SK-N-SH treated with all-trans-retinoic acid at 6 μM for 48 hours (cell line): Measurements from ENCODE around the gene DTX1.

ENCODE experiments used
- ATAC-seq: fragments of 200-7000 bp; cut with Tn5 transposase; 3 replicates; pipeline ENCODE4 v1.9.1; 2020; ENCODE audit warnings: mild to moderate bottlenecking, moderate library complexity
- ARNTL ChIP-seq: fragments of 450-650 bp; formaldehyde crosslinking; IDR thresholded peaks from 2 replicates; pipeline ENCODE4 v1.5.0; 2020; ENCODE audit warnings: low read depth, mild to moderate bottlenecking, moderate library complexity, borderline replicate concordance
- BACH2 ChIP-seq: fragments of 250-450 bp; sonication (Bioruptor Pico); IDR thresholded peaks from 2 replicates; pipeline ENCODE4 v1.9.0; 2021; ENCODE audit warnings: mild to moderate bottlenecking, borderline replicate concordance
- CREB5 ChIP-seq: fragments of 250-450 bp; sonication (Bioruptor Pico); IDR thresholded peaks from 2 replicates; pipeline ENCODE4 v1.5.1; 2020; ENCODE audit warnings: low read depth, mild to moderate bottlenecking, moderate library complexity
- CSDC2 ChIP-seq: fragments of 250-450 bp; sonication (Bioruptor Pico); IDR thresholded peaks from 2 replicates; pipeline ENCODE4 v1.5.0; 2020; ENCODE audit warnings: mild to moderate bottlenecking, moderate library complexity
- CSRNP3 ChIP-seq: fragments of 250-450 bp; sonication (Bioruptor Pico); IDR thresholded peaks from 2 replicates; pipeline ENCODE4 v1.5.1; 2021; ENCODE audit warnings: mild to moderate bottlenecking, moderate library complexity
- ESRRG ChIP-seq: fragments of 250-450 bp; sonication (Bioruptor Pico); IDR thresholded peaks from 2 replicates; pipeline ENCODE4 v1.6.1; 2021; ENCODE audit warnings: mild to moderate bottlenecking
- GLIS3 ChIP-seq: fragments of 250-450 bp; sonication (Bioruptor Pico); IDR thresholded peaks from 2 replicates; pipeline ENCODE4 v1.5.0; 2020; ENCODE audit warnings: mild to moderate bottlenecking, moderate library complexity
- ISL1 ChIP-seq: fragments of 250-450 bp; sonication (Bioruptor Pico); IDR thresholded peaks from 2 replicates; pipeline ENCODE4 v2.1.2; 2022; ENCODE audit warnings: mild to moderate bottlenecking, moderate library complexity
- OSR1 ChIP-seq: fragments of 250-450 bp; sonication (Bioruptor Pico); IDR thresholded peaks from 2 replicates; pipeline ENCODE4 v1.8.0; 2022; ENCODE audit warnings: moderate library complexity, mild to moderate bottlenecking, inconsistent platforms
- PATZ1 ChIP-seq: fragments of 250-450 bp; sonication (Bioruptor Pico); IDR thresholded peaks from 2 replicates; pipeline ENCODE4 v1.8.0; 2020; ENCODE audit warnings: mild to moderate bottlenecking, moderate library complexity, borderline replicate concordance
- POU6F1 ChIP-seq: fragments of 250-450 bp; sonication (Bioruptor Pico); IDR thresholded peaks from 2 replicates; pipeline ENCODE4 v1.8.0; 2021; ENCODE audit warnings: low read depth, mild to moderate bottlenecking, moderate library complexity, borderline replicate concordance
- PPARA ChIP-seq: fragments of 250-450 bp; sonication (Bioruptor Pico); IDR thresholded peaks from 2 replicates; pipeline ENCODE4 v1.5.0; 2020; ENCODE audit warnings: mild to moderate bottlenecking, borderline replicate concordance
- RARB ChIP-seq: fragments of 250-450 bp; sonication (Bioruptor Pico); IDR thresholded peaks from 2 replicates; pipeline ENCODE4 v1.8.0; 2021; ENCODE audit warnings: mild to moderate bottlenecking, moderate library complexity
- SNAI2 ChIP-seq: fragments of 250-450 bp; sonication (Bioruptor Pico); IDR thresholded peaks from 2 replicates; pipeline ENCODE4 v1.5.0; 2020; ENCODE audit warnings: mild to moderate bottlenecking, moderate library complexity
- TSHZ2 ChIP-seq: fragments of 250-450 bp; sonication (Bioruptor Pico); IDR thresholded peaks from 2 replicates; pipeline ENCODE4 v1.5.0; 2020; ENCODE audit warnings: mild to moderate bottlenecking, moderate library complexity
- ZC3H10 ChIP-seq: fragments of 250-450 bp; sonication (Bioruptor Pico); IDR thresholded peaks from 2 replicates; pipeline ENCODE4 v1.5.1; 2021; ENCODE audit warnings: mild to moderate bottlenecking, moderate library complexity
- ZFP3 ChIP-seq: fragments of 250-450 bp; sonication (Bioruptor Pico); IDR thresholded peaks from 2 replicates; pipeline ENCODE4 v1.5.0; 2020; ENCODE audit warnings: mild to moderate bottlenecking, moderate library complexity
- ZFP30 ChIP-seq: fragments of 450-650 bp; formaldehyde crosslinking; IDR thresholded peaks from 2 replicates; pipeline ENCODE4 v1.5.0; 2022; ENCODE audit warnings: mild to moderate bottlenecking, moderate library complexity
- ZNF8 ChIP-seq: fragments of 450-650 bp; formaldehyde crosslinking; IDR thresholded peaks from 2 replicates; pipeline ENCODE4 v1.5.0; 2020; ENCODE audit warnings: mild to moderate bottlenecking, moderate library complexity

The DTX1 gene

GRCh38 chr12:113092607-113093408, 36.3 kb downstream of the DTX1 start (continued):
- no peak for TF ChIP-seq PATZ1
- TF ChIP-seq ZFP3 = no peak

- ATAC-seq = no peak
- TF ChIP-seq BACH2 (CRISPR knock-in tag) (no peak), PATZ1 (no peak), CSDC2 (CRISPR knock-in tag) (no peak), CREB5 (CRISPR knock-in tag) (no peak), CSRNP3 (no peak), RARB (CRISPR knock-in tag) (no peak), ISL1 (CRISPR knock-in tag) (no peak), PPARA (CRISPR knock-in tag) (no peak), SNAI2 (CRISPR knock-in tag) (no peak), ESRRG (CRISPR knock-in tag) (no peak), POU6F1 (CRISPR knock-in tag) (no peak), ARNTL (no peak), OSR1 (CRISPR knock-in tag) (no peak), TSHZ2 (CRISPR knock-in tag) (no peak), GLIS3 (CRISPR knock-in tag) (no peak), ZFP3 (no peak), ZNF8 (CRISPR knock-in tag) (no peak), ZFP30 (CRISPR knock-in tag) (no peak), ZC3H10 (no peak)
Observed at GRCh38 chr12:113093409-113094101, 37.0 kb downstream of the DTX1 start.
